ENCODE data around the gene ABCA2.

Gene ABCA2

DNA sequence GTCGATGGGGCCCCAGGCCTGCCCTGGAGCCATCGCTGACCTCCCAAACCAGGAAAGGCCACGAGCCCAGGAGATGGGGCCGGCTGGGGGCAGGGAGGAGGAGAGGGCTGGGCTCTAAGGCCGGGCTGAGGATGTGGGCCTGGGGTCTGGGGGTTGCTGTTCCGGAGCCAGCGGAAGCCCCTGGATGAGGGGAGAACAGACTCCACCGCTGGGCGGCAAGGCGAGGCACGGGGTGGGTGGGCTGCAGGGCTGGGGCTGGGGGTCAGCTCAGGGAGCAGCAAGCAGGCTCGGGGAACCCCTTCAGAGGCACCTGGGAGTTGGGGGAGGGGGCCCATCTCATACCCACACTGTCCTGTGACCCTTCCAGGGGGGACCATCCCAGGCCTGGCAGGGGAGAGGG, 64.3 kb downstream of the ABCA2 start:
- DNase-seq (ENCODE audit: low read depth in 2 of 2): no peak

DNA sequence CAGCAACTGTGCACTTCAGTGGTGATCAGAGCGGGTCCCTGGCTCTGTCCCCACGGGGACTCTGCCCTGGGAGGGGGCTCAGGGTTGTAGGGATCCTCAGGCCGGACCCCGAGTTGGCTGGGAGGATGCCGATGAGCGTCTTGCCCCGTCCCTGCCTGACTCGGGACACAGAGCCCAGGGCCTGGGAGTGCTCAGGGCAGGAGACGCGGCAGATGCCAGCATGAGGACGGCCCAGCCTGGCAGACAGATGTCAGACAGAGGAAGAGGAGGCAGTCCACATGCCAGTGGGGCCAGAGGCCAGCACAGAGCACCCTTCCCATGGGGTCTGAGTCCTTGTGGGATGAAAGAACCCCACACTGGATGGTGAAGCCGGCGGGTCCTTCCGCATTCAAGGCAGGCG, 64.7 kb downstream of the ABCA2 start:
- DNase-seq (ENCODE audit: low read depth in 2 of 2): no peak

DNA sequence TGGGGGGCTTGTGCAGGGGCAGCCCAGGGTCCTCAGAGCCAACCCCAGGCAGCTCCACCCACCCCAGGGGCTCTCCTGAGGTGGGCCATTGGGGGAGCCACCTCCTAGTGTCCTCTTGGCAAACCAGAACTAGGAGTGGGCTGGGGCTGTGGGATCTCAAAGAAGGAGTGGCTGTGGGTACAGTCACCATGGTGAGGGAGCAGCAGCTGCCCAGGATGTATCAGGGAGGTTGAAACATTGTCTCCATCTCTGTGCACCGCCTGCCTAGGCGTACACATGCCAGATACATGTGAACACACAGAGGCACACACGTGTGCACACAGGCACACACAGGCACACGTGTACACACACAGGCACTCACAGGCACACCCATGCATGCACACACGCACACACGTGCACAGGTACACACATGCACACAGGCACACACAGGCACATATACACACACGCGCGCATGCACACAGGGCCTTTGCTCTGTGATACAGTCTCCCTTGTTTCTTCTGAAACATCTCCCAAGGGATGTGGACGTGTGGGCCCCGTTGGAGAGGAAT, 65.3 kb downstream of the ABCA2 start:
- no peak for DNase-seq (ENCODE audit: low read depth in 2 of 2)

DNA sequence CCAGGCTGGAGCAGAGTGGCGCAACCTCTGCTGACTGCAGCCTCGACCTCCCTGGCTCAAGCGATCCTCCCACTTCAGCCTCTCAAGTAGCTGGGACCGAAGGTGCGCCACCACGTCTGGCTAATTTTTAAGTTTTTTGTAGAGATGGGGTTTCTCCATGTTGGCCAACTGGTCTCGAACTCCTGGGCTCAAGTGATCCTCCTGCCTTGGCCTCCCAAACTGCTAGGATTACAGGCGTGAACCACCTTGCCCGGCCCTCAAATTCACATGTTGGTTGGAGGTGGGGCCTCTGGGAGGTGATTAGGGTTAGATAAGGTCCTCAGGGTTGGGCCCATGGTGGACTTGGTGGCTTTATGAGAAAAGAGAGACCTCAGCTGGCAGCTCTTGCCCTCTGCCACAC, 65.9 kb downstream of the ABCA2 start:
- no peak for DNase-seq (ENCODE audit: low read depth in 2 of 2)

DNA sequence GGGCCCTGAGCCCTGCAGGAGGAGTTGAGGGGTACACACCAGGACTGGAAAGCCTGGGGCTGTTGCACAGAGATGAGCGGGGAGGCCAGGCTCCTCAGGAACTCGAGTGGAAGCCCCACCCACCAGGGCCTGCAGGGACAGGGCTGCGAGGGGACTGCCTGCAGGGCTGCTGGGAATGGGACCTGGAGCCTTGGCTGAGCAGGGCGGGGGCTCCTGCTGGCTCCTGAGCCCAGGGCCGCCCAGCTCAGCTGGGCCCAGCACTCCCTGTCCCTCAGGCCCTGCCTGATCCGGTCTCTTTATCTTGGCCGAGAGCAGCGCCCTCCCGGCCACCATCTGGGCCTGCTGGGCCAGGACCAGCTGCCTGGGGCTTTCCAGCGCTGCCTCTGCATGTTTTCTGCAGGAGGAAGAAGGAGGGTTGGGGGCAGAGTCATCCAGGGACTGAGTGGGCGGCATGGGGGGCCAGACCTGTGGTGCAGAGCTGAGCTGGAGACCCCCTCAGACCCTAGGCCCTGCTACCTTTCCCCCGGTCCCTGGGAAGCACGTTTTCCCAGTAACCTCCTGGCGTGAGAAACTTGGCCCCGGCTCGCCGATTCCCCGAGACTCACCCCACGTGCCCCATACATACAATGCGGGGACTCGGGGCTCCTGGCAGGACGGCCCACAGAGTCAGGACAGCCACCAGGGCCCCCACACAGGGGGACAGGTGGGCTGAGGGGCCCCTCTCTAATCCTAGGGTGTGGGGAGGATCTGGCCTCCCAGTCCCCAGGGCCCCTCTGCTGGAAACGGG, 66.6 kb downstream of the ABCA2 start:
- no peak for DNase-seq (ENCODE audit: low read depth in 2 of 2)

DNA sequence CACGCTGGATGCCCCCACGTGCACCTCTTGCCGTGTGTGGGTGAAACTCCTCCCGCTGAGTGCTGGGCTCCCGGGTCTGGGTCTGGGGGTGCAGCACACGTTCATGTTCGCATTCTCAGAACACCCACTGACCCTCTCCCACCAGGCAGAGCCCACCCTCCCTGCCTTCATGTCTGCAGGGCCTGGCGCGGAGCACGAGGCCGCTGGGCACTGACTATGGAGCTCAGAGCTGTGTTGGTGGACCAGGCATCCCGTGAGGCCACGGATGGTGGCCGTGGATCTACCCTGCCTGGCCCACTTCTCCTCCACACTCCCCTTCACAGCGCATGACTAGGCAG, 67.1 kb downstream of the ABCA2 start:
- DNase-seq (ENCODE audit: low read depth in 2 of 2): no peak

DNA sequence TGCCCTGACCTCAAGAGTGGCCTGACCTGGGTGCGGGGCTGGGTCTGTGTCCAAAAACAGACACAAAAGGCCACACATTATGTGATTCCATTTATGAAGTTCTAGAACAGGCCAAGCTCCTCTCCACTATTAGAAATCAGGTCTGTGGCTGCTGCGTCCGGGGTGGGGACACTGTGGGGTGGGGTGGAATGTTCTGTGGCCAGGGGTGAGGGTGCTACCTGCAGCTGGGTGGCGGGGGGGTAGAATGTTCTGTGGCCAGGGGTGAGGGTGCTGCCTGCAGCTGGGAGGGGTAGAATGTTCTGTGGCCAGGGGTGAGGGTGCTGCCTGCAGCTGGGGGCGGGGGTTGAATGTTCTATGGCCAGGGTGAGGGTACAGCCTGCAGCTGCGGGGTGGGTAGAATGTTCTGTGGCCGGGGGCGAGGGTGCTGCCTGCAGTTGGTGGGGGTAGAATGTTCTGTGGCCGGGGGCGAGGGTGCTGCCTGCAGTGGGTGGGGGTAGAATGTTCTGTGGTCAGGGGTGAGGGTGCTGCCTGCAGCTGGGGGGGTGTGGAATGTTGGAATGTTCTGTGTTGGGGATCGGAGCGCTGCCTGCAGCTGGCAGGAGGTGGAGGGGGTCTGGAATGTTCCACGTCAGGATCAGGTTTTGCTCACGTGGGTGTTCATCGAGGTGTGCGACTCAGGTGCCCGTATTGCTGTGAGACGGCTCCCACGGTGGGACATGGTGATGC, 67.7 kb downstream of the ABCA2 start:
- DNase-seq (ENCODE audit: low read depth in 2 of 2): no peak

DNA sequence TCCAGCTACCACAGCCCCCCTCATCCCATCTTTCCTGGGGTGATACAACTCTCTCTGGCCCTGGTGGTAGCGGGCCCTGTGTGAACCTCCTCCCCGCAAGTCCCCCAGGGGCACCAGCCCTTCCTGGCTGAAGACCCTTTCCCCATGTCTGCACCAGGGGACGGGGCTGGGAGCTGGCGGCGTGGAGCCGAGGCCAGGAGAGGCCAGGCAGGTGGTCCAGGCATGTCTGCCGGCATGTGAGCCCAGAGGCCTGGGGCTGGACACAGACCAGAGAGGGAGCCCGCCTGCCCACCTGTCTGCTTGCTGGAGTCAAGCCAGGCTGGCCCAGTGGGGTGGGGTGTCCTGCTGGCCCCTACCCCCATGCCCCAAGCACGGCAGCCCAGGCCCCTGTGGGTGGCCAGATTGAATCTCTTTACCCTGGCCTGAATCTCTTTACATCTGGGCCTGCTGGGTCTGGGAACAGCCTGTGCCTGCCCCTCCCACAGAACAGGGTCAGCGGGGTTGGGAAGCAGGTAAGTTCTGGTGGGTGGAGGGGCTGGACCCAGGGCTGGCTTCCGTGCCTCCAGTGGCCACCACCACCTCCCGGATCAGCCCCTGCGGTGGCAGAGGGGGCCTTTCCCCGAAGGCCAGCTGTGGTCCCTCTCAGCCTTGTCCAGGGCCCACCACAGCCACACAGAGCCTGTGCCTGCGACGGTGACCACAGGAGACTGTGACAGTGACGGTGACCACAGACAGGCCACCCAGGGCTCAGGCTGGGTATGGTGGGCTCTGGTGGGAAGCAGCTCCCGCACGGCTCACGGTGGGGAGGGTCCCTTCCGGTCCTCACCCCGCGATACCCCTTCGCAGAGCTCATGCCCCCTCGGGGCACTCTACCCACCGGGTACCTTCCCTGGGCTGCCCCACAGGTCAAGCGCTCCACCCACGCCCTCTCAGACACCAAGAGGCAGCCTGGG, 68.9 kb downstream of the ABCA2 start:
- DNase-seq (ENCODE audit: low read depth in 2 of 2): no peak

DNA sequence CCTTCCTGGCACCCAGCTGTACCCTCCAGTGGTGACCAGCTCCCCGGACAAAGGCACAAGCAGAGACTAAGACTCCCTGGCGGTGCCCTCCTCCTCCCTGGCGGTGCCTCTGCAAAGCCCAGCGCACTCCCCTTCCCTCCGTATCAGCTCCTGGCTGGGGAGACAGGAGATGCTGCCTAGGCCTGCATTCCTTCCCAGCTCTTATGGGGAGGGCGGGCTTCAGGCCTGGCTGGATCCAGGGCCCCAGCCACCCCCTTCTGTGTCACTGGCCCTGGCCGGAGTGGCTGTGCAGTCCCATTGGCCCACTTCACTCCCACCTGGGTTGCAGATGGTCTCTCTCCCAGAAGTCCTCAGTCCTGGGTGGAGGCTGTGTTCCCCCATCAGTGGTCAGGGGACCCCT, 69.6 kb downstream of the ABCA2 start:
- no peak for DNase-seq (ENCODE audit: low read depth in 2 of 2)

DNA sequence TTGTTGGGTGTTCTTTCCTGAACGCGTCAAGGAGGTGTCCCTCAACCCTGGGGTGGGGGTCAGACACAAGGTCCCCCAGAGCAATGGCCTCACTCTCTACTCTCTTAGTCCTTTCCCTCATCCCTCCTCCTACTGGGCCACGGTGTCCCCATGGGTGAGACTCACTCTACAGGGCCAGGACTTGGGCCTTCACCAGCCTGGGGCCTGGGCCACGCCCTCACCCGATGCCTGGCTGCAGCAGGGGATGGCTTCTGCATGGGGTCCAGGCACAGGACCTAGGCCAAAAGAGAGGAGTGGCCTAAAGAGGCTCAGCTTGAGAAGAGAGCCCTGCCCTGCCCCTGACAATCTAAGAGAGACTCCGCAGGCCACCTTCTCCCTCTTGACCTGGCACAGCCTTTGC, 70.1 kb downstream of the ABCA2 start:
- no peak for DNase-seq (ENCODE audit: low read depth in 2 of 2)

DNA sequence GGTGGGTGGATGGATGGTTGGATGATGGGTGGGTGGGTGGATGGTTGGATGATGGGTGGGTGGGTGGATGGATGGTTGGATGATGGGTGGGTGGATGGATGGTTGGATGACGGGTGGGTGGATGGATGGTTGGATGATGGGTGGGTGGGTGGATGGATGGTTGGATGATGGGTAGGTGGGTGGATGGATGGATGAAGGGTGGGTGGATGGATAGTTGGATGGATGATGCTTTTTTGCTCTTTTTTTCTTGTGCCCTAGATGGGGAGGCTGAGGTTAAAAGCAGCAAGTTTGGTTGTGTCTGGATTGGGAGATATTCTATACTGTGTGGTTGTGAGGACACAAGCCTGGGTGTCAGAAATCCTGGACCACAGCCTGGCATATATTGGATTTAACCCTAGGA, 70.6 kb downstream of the ABCA2 start:
- no peak for DNase-seq (ENCODE audit: low read depth in 2 of 2)

Data from stimulated activated CD4-positive, alpha-beta T cell treated with anti-CD3 and anti-CD28 coated beads, Interleukin-1b, Interleukin-23, amount 100 ng/mL, for 4 hours (primary cell).